SK-N-SH (cell line): ENCODE results near the gene UBTD1.

Experiments used
- CTCF ChIP-seq: fragments of 200-600 bp; sonication (generic); IDR thresholded peaks from 2 replicates; pipeline ENCODE4 v1.6.1; 2017; ENCODE audit warnings: antibody characterized with exemption, mild to moderate bottlenecking, moderate library complexity
- EP300 ChIP-seq, 2 experiments: IDR thresholded peaks; 2 replicates each; pipeline versions ENCODE4 v1.4.0 to v1.6.1; 2012; ENCODE audit warnings: borderline replicate concordance in 1 of 2, low read depth in 1 of 2, low read length in 1 of 2
- JUND ChIP-seq: IDR thresholded peaks from 2 replicates; pipeline ENCODE4 v1.4.0; 2012
- POLR2AphosphoS5 ChIP-seq: IDR thresholded peaks from 2 replicates; pipeline ENCODE4 v1.6.1; 2012; ENCODE audit warnings: low read depth, low read length
- RXRA ChIP-seq: IDR thresholded peaks from 2 replicates; pipeline ENCODE4 v1.4.0; 2012; ENCODE audit warnings: low read depth, mild to moderate bottlenecking, borderline replicate concordance
- SMC3 ChIP-seq: IDR thresholded peaks from 2 replicates; pipeline ENCODE4 v1.6.1; 2012; ENCODE audit warnings: low read depth, low read length, improper control_type of control experiment
- TF ChIP-seq, protein P1 (sequence below): IDR thresholded peaks from 2 replicates; pipeline ENCODE4 v1.6.1; 2012; ENCODE audit warnings: mild to moderate bottlenecking, low read depth, low read length, moderate library complexity
- TF ChIP-seq, protein P2 (sequence below): IDR thresholded peaks from 2 replicates; pipeline ENCODE4; 2012

GRCh38 chr10:97571622-97572021, 72.9 kb downstream of the UBTD1 start:
- no peak for TF ChIP-seq CTCF
- TF ChIP-seq, protein P1, sequence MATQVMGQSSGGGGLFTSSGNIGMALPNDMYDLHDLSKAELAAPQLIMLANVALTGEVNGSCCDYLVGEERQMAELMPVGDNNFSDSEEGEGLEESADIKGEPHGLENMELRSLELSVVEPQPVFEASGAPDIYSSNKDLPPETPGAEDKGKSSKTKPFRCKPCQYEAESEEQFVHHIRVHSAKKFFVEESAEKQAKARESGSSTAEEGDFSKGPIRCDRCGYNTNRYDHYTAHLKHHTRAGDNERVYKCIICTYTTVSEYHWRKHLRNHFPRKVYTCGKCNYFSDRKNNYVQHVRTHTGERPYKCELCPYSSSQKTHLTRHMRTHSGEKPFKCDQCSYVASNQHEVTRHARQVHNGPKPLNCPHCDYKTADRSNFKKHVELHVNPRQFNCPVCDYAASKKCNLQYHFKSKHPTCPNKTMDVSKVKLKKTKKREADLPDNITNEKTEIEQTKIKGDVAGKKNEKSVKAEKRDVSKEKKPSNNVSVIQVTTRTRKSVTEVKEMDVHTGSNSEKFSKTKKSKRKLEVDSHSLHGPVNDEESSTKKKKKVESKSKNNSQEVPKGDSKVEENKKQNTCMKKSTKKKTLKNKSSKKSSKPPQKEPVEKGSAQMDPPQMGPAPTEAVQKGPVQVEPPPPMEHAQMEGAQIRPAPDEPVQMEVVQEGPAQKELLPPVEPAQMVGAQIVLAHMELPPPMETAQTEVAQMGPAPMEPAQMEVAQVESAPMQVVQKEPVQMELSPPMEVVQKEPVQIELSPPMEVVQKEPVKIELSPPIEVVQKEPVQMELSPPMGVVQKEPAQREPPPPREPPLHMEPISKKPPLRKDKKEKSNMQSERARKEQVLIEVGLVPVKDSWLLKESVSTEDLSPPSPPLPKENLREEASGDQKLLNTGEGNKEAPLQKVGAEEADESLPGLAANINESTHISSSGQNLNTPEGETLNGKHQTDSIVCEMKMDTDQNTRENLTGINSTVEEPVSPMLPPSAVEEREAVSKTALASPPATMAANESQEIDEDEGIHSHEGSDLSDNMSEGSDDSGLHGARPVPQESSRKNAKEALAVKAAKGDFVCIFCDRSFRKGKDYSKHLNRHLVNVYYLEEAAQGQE = no peak
- no peak for TF ChIP-seq EP300 (IDR thresholded peaks at IDR 0.05; ENCODE audit: borderline replicate concordance in 1 of 2, low read depth in 1 of 2, low read length in 1 of 2)
- TF ChIP-seq, protein P2, sequence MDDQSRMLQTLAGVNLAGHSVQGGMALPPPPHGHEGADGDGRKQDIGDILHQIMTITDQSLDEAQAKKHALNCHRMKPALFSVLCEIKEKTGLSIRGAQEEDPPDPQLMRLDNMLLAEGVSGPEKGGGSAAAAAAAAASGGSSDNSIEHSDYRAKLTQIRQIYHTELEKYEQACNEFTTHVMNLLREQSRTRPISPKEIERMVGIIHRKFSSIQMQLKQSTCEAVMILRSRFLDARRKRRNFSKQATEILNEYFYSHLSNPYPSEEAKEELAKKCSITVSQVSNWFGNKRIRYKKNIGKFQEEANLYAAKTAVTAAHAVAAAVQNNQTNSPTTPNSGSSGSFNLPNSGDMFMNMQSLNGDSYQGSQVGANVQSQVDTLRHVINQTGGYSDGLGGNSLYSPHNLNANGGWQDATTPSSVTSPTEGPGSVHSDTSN = no peak
- TF ChIP-seq JUND = no peak
- no peak for TF ChIP-seq POLR2AphosphoS5
- TF ChIP-seq SMC3 = no peak
- TF ChIP-seq RXRA = no peak
